WTC11 (cell line): ENCODE data around the gene CADM4. TPM values are rescaled to one million over a fixed set of nuclear protein-coding genes. Genes with fewer than 3 reads are reported as not detected.

Source experiments
- ATAC-seq: fragments of 200-7000 bp; cut with Tn5 transposase; 2 replicates; pipeline ENCODE4 v1.10.0; 2021; ENCODE audit warnings: mild to moderate bottlenecking, moderate library complexity
- CTCF ChIA-PET: fragments of 300-600 bp; sonication (Branson Sonifier 250); formaldehyde crosslinking; loops from one replicate; lab custom pipeline; 2021; ENCODE audit warnings: antibody characterized with exemption; lab: Charles Lee
- POLR2A ChIA-PET: fragments of 350-600 bp; sonication (Branson Sonifier 250); formaldehyde crosslinking; loops from one replicate; lab custom pipeline; 2021; ENCODE audit warnings: antibody characterized with exemption; lab: Charles Lee
- DNase-seq: peaks from one replicate; pipeline ENCODE4 v3.0.0; 2021; ENCODE audit warnings: low spot score
- H3K27ac Mint-ChIP-seq: 2 replicates; pipeline ENCODE4 v1.8.0; 2021; ENCODE audit warnings: mixed read lengths
- H3K27me3 Mint-ChIP-seq: 2 replicates; pipeline ENCODE4 v1.8.0; 2021; ENCODE audit warnings: low read depth, mild to moderate bottlenecking, moderate library complexity, mixed read lengths
- H3K36me3 Mint-ChIP-seq: 2 replicates; pipeline ENCODE4 v1.8.0; 2021; ENCODE audit warnings: mixed read lengths
- H3K4me1 Mint-ChIP-seq: 2 replicates; pipeline ENCODE4 v1.8.0; 2022; ENCODE audit warnings: mixed read lengths
- H3K4me3 Mint-ChIP-seq: 2 replicates; pipeline ENCODE4 v1.8.0; 2021; ENCODE audit warnings: mild to moderate bottlenecking, moderate library complexity, mixed read lengths
- H3K9me3 Mint-ChIP-seq: 2 replicates; pipeline ENCODE4 v1.8.0; 2021; ENCODE audit warnings: mixed read lengths
- ATF2 ChIP-seq: sonication (generic); formaldehyde crosslinking; IDR thresholded peaks from 2 replicates; pipeline ENCODE4 v1.8.1; 2022; ENCODE audit warnings: low read depth, missing genetic modification reagents, borderline replicate concordance
- ETV6 ChIP-seq: sonication (generic); formaldehyde crosslinking; IDR thresholded peaks from 2 replicates; pipeline ENCODE4 v1.8.1; 2022; ENCODE audit warnings: mild to moderate bottlenecking, missing genetic modification reagents
- FOXJ3 ChIP-seq: sonication (generic); formaldehyde crosslinking; IDR thresholded peaks from 2 replicates; pipeline ENCODE4 v1.9.0; 2021; ENCODE audit warnings: missing genetic modification reagents, mild to moderate bottlenecking, borderline replicate concordance
- GRHL2 ChIP-seq: fragments of 250-450 bp; sonication (Bioruptor Pico); IDR thresholded peaks from 2 replicates; pipeline ENCODE4 v1.8.0; 2022; ENCODE audit warnings: mild to moderate bottlenecking, moderate library complexity; ENCODE audit not compliant: insufficient replicate concordance, severe bottlenecking
- JUN ChIP-seq: sonication (generic); formaldehyde crosslinking; IDR thresholded peaks from 2 replicates; pipeline ENCODE4 v1.8.0; 2023; ENCODE audit warnings: mild to moderate bottlenecking, missing genetic modification reagents
- NFYB ChIP-seq: sonication (generic); formaldehyde crosslinking; conservative IDR thresholded peaks from 2 replicates; pipeline ENCODE4 v1.8.0; 2022; ENCODE audit warnings: low read depth, missing genetic modification reagents
- NR1H2 ChIP-seq: sonication (generic); formaldehyde crosslinking; IDR thresholded peaks from 2 replicates; pipeline ENCODE4 v1.9.0; 2021; ENCODE audit warnings: mild to moderate bottlenecking, moderate library complexity, missing genetic modification reagents
- SMAD3 ChIP-seq: sonication (generic); formaldehyde crosslinking; IDR thresholded peaks from 2 replicates; pipeline ENCODE4 v1.8.0; 2022; ENCODE audit warnings: missing genetic modification reagents, mild to moderate bottlenecking, borderline replicate concordance
- SP1 ChIP-seq: sonication (generic); formaldehyde crosslinking; conservative IDR thresholded peaks from 2 replicates; pipeline ENCODE4 v1.8.1; 2022; ENCODE audit warnings: missing genetic modification reagents
- ZNF138 ChIP-seq: sonication (generic); formaldehyde crosslinking; conservative IDR thresholded peaks from 2 replicates; pipeline ENCODE4 v1.8.1; 2022; ENCODE audit warnings: mild to moderate bottlenecking, moderate library complexity, missing genetic modification reagents
- ZNF317 ChIP-seq: sonication (generic); formaldehyde crosslinking; IDR thresholded peaks from 2 replicates; pipeline ENCODE4 v1.8.1; 2023; ENCODE audit warnings: low read depth, mild to moderate bottlenecking, moderate library complexity, missing genetic modification reagents, borderline replicate concordance
- ZNF425 ChIP-seq: fragments of 250-450 bp; sonication (Bioruptor Pico); conservative IDR thresholded peaks from 2 replicates; pipeline ENCODE4 v1.9.0; 2021; ENCODE audit warnings: mild to moderate bottlenecking
- ZSCAN18 ChIP-seq: fragments of 250-450 bp; sonication (Bioruptor Pico); IDR thresholded peaks from 2 replicates; pipeline ENCODE4 v2.1.2; 2022; ENCODE audit warnings: mild to moderate bottlenecking, moderate library complexity
- total RNA-seq: library from RNA; stranded (reverse); gene quantifications from 3 replicates; pipeline ENCODE4 v1.2.3, GENCODE V29; 2021
- TF ChIP-seq, protein P1 (sequence below): sonication (generic); formaldehyde crosslinking; IDR thresholded peaks from 2 replicates; pipeline ENCODE4 v1.8.1; 2022; ENCODE audit warnings: mild to moderate bottlenecking, missing genetic modification reagents, moderate library complexity, borderline replicate concordance
- TF ChIP-seq, protein P2 (sequence below): sonication (generic); formaldehyde crosslinking; IDR thresholded peaks from 2 replicates; pipeline ENCODE4 v1.8.0; 2022; ENCODE audit warnings: mild to moderate bottlenecking, missing genetic modification reagents

The CADM4 gene
- total RNA-seq, 1 experiment from 2014 or later, result 13.3 TPM

- Mint-ChIP-seq H3K27me3 (no peaks in the 10 kb centered on the region), H3K9me3 (no peaks in the 10 kb centered on the region), H3K27ac (no peak overlapping the region), H3K36me3 (peaks cover 16% of the 10 kb centered on the region), H3K4me1 (peaks cover 7% of the 10 kb centered on the region), H3K4me3 (no peak overlapping the region)
- DNase-seq (no peak), ATAC-seq (no peak)
- ChIA-PET CTCF (interaction anchor here (1.6 to 6.9 kb wide), 2 partner anchors 58 to 70 kb away, joined by 3 to 140 read pairs; partner anchors contain the start of gene ZNF575), POLR2A (no interaction called here)
- TF ChIP-seq JUN (no peak), ATF2 (CRISPR knock-in tag) (no peak), FOXJ3 (CRISPR knock-in tag) (no peak), SP1 (CRISPR knock-in tag) (no peak), GRHL2 (no peak), NR1H2 (no peak), ZNF138 (CRISPR knock-in tag) (no peak), ZNF317 (CRISPR knock-in tag) (no peak), ETV6 (CRISPR knock-in tag) (no peak), ZNF425 (CRISPR knock-in tag) (no peak), ZSCAN18 (CRISPR knock-in tag) (no peak)
- TF ChIP-seq, protein P1, sequence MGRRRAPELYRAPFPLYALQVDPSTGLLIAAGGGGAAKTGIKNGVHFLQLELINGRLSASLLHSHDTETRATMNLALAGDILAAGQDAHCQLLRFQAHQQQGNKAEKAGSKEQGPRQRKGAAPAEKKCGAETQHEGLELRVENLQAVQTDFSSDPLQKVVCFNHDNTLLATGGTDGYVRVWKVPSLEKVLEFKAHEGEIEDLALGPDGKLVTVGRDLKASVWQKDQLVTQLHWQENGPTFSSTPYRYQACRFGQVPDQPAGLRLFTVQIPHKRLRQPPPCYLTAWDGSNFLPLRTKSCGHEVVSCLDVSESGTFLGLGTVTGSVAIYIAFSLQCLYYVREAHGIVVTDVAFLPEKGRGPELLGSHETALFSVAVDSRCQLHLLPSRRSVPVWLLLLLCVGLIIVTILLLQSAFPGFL (CRISPR knock-in tag), result no peak
- TF ChIP-seq, protein P2, sequence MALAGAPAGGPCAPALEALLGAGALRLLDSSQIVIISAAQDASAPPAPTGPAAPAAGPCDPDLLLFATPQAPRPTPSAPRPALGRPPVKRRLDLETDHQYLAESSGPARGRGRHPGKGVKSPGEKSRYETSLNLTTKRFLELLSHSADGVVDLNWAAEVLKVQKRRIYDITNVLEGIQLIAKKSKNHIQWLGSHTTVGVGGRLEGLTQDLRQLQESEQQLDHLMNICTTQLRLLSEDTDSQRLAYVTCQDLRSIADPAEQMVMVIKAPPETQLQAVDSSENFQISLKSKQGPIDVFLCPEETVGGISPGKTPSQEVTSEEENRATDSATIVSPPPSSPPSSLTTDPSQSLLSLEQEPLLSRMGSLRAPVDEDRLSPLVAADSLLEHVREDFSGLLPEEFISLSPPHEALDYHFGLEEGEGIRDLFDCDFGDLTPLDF (CRISPR knock-in tag), result no peak
Observed at GRCh38 chr19:43591904-43592772, 47.5 kb downstream of the CADM4 start.

GRCh38 chr19:43589678-43590077 is 50.0 kb downstream of the CADM4 start:
- Mint-ChIP-seq H3K27me3 (no peaks in the 10 kb centered on the region), H3K9me3 (no peaks in the 10 kb centered on the region), H3K4me3 (no peak overlapping the region), H3K36me3 (peaks cover 23% of the 10 kb centered on the region), H3K4me1 (no peaks in the 10 kb centered on the region), H3K27ac (no peak overlapping the region)
- ATAC-seq (no peak), DNase-seq (no peak)
- ChIA-PET CTCF (interaction anchor here (1.0 to 2.3 kb wide), 3 partner anchors 34 to 63 kb away, joined by 3 to 10 read pairs (median 6); no protein-coding TSS in a partner anchor), POLR2A (no interaction called here)
- TF ChIP-seq NFYB (CRISPR knock-in tag) (no peak), SMAD3 (CRISPR knock-in tag) (no peak)
